Neuronal stem cell (in vitro differentiated cells): ENCODE data around the gene GMDS.

Experiments
- DNase-seq: peaks from one replicate; pipeline ENCODE4 v3.0.0-alpha.2; 2013; ENCODE audit warnings: low spot score
- H2AFZ ChIP-seq: one replicate; pipeline ENCODE4 v1.6.1; 2013; ENCODE audit warnings: mild to moderate bottlenecking, low read length, inconsistent platforms
- H2AK5ac ChIP-seq: 2 replicates; pipeline ENCODE4 v1.6.1; 2013; ENCODE audit warnings: low read depth, mild to moderate bottlenecking, inconsistent platforms, low read length, moderate library complexity, mixed read lengths
- H2BK120ac ChIP-seq: 2 replicates; pipeline ENCODE4 v1.6.1; 2013; ENCODE audit warnings: low read depth, mild to moderate bottlenecking, inconsistent platforms, low read length, moderate library complexity, mixed read lengths
- H2BK12ac ChIP-seq: one replicate; pipeline ENCODE4 v1.6.1; 2013; ENCODE audit warnings: low read length, inconsistent platforms
- H2BK15ac ChIP-seq: 2 replicates; pipeline ENCODE4 v1.6.1; 2013; ENCODE audit warnings: mild to moderate bottlenecking, low read length, inconsistent platforms, mixed read lengths
- H2BK5ac ChIP-seq: one replicate; pipeline ENCODE4 v1.6.1; 2013; ENCODE audit warnings: inconsistent platforms, mild to moderate bottlenecking, low read length, moderate library complexity
- H3K14ac ChIP-seq: one replicate; pipeline ENCODE4 v1.6.1; 2013; ENCODE audit warnings: low read length, inconsistent platforms
- H3K18ac ChIP-seq: 2 replicates; pipeline ENCODE4 v1.6.1; 2013; ENCODE audit warnings: low read length, inconsistent platforms
- H3K23ac ChIP-seq: 2 replicates; pipeline ENCODE4 v1.6.1; 2013; ENCODE audit warnings: low read depth, mild to moderate bottlenecking, mixed read lengths, low read length, inconsistent platforms; ENCODE audit not compliant: poor library complexity
- H3K27ac ChIP-seq: replicated peaks from 3 replicates; pipeline ENCODE4 v1.5.1; 2013; ENCODE audit warnings: low read length, inconsistent platforms
- H3K27me3 ChIP-seq, 3 experiments: 2 replicates each; pipeline ENCODE4 v1.6.1; 2013; ENCODE audit warnings: low read length in 3 of 3, mild to moderate bottlenecking in 2 of 3, inconsistent platforms in 1 of 3, low read depth in 1 of 3, mixed read lengths in 1 of 3, moderate library complexity in 1 of 3; ENCODE audit not compliant: control insufficient read depth in 3 of 3, insufficient read depth in 3 of 3
- H3K36me3 ChIP-seq, 2 donors: replicated peaks in 1 of 2; 2 replicates each; pipeline ENCODE4 v1.6.1; 2013; ENCODE audit warnings: low read length in 2 of 2; ENCODE audit not compliant: control insufficient read depth in 2 of 2, insufficient read depth in 2 of 2
- H3K4ac ChIP-seq: 2 replicates; pipeline ENCODE4 v1.6.1; 2013; ENCODE audit warnings: inconsistent platforms, mild to moderate bottlenecking, low read length, moderate library complexity
- H3K4me1 ChIP-seq, 2 donors: 1 replicate in 1 of 2; 2 replicates in 1 of 2; pipeline ENCODE4 v1.6.1; 2013; ENCODE audit warnings: low read length in 2 of 2, low read depth in 1 of 2; ENCODE audit not compliant: control insufficient read depth in 2 of 2, insufficient read depth in 1 of 2
- H3K4me2 ChIP-seq: one replicate; pipeline ENCODE4 v1.6.1; 2013; ENCODE audit warnings: mild to moderate bottlenecking, low read length, inconsistent platforms; ENCODE audit not compliant: insufficient read depth, poor library complexity, severe bottlenecking
- H3K4me3 ChIP-seq, 2 donors: 2 replicates each; pipeline ENCODE4 v1.5.1; 2013; ENCODE audit warnings: low read length in 2 of 2, mild to moderate bottlenecking in 2 of 2, inconsistent platforms in 1 of 2, moderate library complexity in 1 of 2
- H3K79me1 ChIP-seq: one replicate; pipeline ENCODE4 v1.6.1; 2013; ENCODE audit warnings: low read depth, mild to moderate bottlenecking, inconsistent platforms, low read length, moderate library complexity
- H3K9ac ChIP-seq: one replicate; pipeline ENCODE4 v1.6.1; 2013; ENCODE audit warnings: mild to moderate bottlenecking, low read depth, low read length, inconsistent platforms; ENCODE audit not compliant: poor library complexity
- H3K9me3 ChIP-seq, 2 donors: replicated peaks in 1 of 2; 2 replicates each; pipeline versions ENCODE3 to v1.6.1; 2013; ENCODE audit warnings: low read length in 2 of 2, mild to moderate bottlenecking in 2 of 2, inconsistent platforms in 1 of 2, low read depth in 1 of 2, mixed read lengths in 1 of 2, moderate library complexity in 1 of 2; ENCODE audit not compliant: control insufficient read depth in 2 of 2, insufficient read depth in 1 of 2
- H4K8ac ChIP-seq: one replicate; pipeline ENCODE4 v1.6.1; 2013; ENCODE audit warnings: low read depth, mild to moderate bottlenecking, inconsistent platforms, low read length, moderate library complexity
- H4K91ac ChIP-seq: one replicate; pipeline ENCODE4 v1.6.1; 2013; ENCODE audit warnings: low read length, low read depth, mild to moderate bottlenecking, inconsistent platforms; ENCODE audit not compliant: poor library complexity
- WGBS, 2 donors: extraction: QIAGEN DNeasy Blood & Tissue Kit; methylation state at CpG; one replicate each; pipeline ENCODE4 v1.1.7; 2013; ENCODE audit warnings: missing lambda C conversion rate in 2 of 2, mixed read lengths in 1 of 2; ENCODE audit not compliant: insufficient read length in 2 of 2, insufficient replicate concordance in 1 of 2; ENCODE audit errors: extremely low coverage in 2 of 2; 5-methylcytosine and 5-hydroxymethylcytosine counted together

The GMDS gene

GRCh38 chr6:2164481-2164880 is 80.9 kb downstream of the GMDS start:
- Histone ChIP-seq H3K27me3 (no peaks in the 10 kb centered on the region), H2BK15ac (no peak overlapping the region), H4K91ac (no peak overlapping the region), H3K36me3 (no peaks in the 10 kb centered on the region), H2AK5ac (no peak overlapping the region), H3K4me2 (no peak overlapping the region), H3K9ac (no peak overlapping the region), H3K14ac (no peak overlapping the region), H3K27ac (no peak overlapping the region), H3K4ac (no peak overlapping the region), H3K4me1 (peaks cover 0 to 6% of the 10 kb centered on the region in 2 donors), H2BK5ac (no peak overlapping the region), H2AFZ (no peak overlapping the region), H3K4me3 (no peak overlapping the region), H4K8ac (no peak overlapping the region), H3K23ac (no peak overlapping the region), H3K18ac (no peak overlapping the region), H3K9me3 (no peaks in the 10 kb centered on the region), H2BK12ac (no peak overlapping the region), H3K79me1 (no peaks in the 10 kb centered on the region), H2BK120ac (no peak overlapping the region)
- no peak for DNase-seq
- WGBS, 2 donors, result no CpG with 5 or more reads among the region's 2 CpGs

- Histone ChIP-seq H3K18ac (no peak overlapping the region), H3K36me3 (no peaks in the 10 kb centered on the region), H3K4me2 (no peak overlapping the region), H3K27me3 (no peaks in the 10 kb centered on the region), H4K8ac (no peak overlapping the region), H2AFZ (no peak overlapping the region), H3K14ac (no peak overlapping the region), H3K4me1 (peaks cover 0 to 6% of the 10 kb centered on the region in 2 donors), H2BK15ac (no peak overlapping the region), H2BK120ac (no peak overlapping the region), H2AK5ac (no peak overlapping the region), H3K9ac (no peak overlapping the region), H3K27ac (no peak overlapping the region), H4K91ac (no peak overlapping the region), H3K23ac (no peak overlapping the region), H2BK12ac (no peak overlapping the region), H3K79me1 (no peaks in the 10 kb centered on the region), H2BK5ac (no peak overlapping the region), H3K4me3 (no peak overlapping the region), H3K9me3 (no peaks in the 10 kb centered on the region), H3K4ac (no peak overlapping the region)
- WGBS, 2 donors, result no CpG with 5 or more reads among the region's 1 CpG
- DNase-seq, result no peak
Observed at GRCh38 chr6:2162079-2162445, 83.3 kb downstream of the GMDS start.

- H3K27ac ChIP-seq, result no peak overlapping the region
- WGBS, 2 donors, result no CpG with 5 or more reads among the region's 12 CpGs
- peak; percentile 56 for DNase-seq
Observed at GRCh38 chr6:2158596-2159271, 86.7 kb downstream of the GMDS start.

DNA sequence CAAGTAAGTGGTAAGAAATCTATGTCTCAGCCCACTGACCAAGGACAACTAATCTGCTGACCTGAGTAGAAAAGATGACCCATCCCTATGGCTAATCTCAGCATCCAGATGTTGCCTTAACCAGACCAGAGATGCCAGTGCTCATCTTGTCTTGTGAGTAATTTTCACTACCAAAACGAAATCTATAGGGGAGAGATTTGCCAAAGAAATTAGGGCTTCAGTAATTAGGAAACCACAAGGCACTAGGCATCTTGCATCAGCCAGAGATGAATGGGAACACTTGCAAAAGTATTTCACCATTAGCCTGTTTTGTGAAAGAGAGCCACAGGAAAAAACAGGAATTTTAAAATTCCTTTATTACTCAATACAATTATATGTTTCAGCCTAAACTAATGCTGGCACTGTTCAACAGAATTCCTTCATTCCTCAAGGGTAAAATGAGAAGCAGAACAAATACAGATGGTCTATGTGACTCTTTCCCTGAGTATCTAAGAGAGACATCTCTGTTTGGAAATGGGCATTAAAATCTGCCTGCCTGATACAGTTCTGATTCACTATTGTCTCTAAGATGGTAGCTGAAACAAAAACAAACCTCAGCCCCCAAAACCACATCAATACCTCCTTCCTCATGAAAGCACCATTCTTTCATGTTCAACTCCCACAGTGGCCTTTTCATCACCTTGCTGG is 87.8 kb downstream of the GMDS start:
- H3K36me3 ChIP-seq, result no peaks in the 10 kb centered on the region
- no peak overlapping the region for H3K23ac ChIP-seq
- no peaks in the 10 kb centered on the region for H3K9me3 ChIP-seq
- no peak overlapping the region for H2AFZ ChIP-seq
- peaks cover 0 to 6% of the 10 kb centered on the region in 2 donors for H3K4me1 ChIP-seq
- H4K91ac ChIP-seq, result no peak overlapping the region
- H2BK15ac ChIP-seq, result no peak overlapping the region
- H2BK120ac ChIP-seq, result no peak overlapping the region
- H2BK12ac ChIP-seq, result no peak overlapping the region
- H3K27ac ChIP-seq, result no peak overlapping the region
- H4K8ac ChIP-seq, result no peak overlapping the region
- H3K27me3 ChIP-seq, result no peaks in the 10 kb centered on the region
- no peak overlapping the region for H2BK5ac ChIP-seq
- H3K14ac ChIP-seq, result no peak overlapping the region
- no peak overlapping the region for H3K18ac ChIP-seq
- no peak overlapping the region for H2AK5ac ChIP-seq
- H3K79me1 ChIP-seq, result no peaks in the 10 kb centered on the region
- H3K4me2 ChIP-seq, result no peak overlapping the region
- H3K4ac ChIP-seq, result no peak overlapping the region
- no peak overlapping the region for H3K4me3 ChIP-seq
- WGBS, 2 donors, result no CpG with 5 or more reads among the region's 1 CpG
- DNase-seq, result no peak
- H3K9ac ChIP-seq, result no peak overlapping the region

More at GRCh38 chr6:2158596-2159271, 86.7 kb downstream of the GMDS start:
- Histone ChIP-seq H2BK12ac (no peak overlapping the region), H4K8ac (no peak overlapping the region), H3K18ac (no peak overlapping the region), H2AK5ac (no peak overlapping the region), H3K4me1 (peaks cover 0 to 6% of the 10 kb centered on the region in 2 donors), H2BK120ac (no peak overlapping the region), H3K14ac (no peak overlapping the region), H2AFZ (no peak overlapping the region), H2BK5ac (no peak overlapping the region), H3K9ac (no peak overlapping the region), H3K27me3 (no peaks in the 10 kb centered on the region), H3K4me2 (no peak overlapping the region), H4K91ac (no peak overlapping the region), H3K9me3 (no peaks in the 10 kb centered on the region), H2BK15ac (no peak overlapping the region), H3K36me3 (no peaks in the 10 kb centered on the region), H3K23ac (no peak overlapping the region), H3K79me1 (no peaks in the 10 kb centered on the region), H3K4me3 (no peak overlapping the region), H3K4ac (no peak overlapping the region)
